ENCODE measurements around the gene MYO1H. TPM values are rescaled to one million over a fixed set of nuclear protein-coding genes. Genes with fewer than 3 reads are reported as not detected.
"Not testable (repeated sequence)": the region's sequence is repeated elsewhere in the genome, so short reads cannot be mapped to it uniquely, and the experiment has no call there.

MYO1H gene
- total RNA-seq, 3 donors from 2014 or later (not counting 1 experiment from before 2014, with no cell fraction given): not detected

DNA sequence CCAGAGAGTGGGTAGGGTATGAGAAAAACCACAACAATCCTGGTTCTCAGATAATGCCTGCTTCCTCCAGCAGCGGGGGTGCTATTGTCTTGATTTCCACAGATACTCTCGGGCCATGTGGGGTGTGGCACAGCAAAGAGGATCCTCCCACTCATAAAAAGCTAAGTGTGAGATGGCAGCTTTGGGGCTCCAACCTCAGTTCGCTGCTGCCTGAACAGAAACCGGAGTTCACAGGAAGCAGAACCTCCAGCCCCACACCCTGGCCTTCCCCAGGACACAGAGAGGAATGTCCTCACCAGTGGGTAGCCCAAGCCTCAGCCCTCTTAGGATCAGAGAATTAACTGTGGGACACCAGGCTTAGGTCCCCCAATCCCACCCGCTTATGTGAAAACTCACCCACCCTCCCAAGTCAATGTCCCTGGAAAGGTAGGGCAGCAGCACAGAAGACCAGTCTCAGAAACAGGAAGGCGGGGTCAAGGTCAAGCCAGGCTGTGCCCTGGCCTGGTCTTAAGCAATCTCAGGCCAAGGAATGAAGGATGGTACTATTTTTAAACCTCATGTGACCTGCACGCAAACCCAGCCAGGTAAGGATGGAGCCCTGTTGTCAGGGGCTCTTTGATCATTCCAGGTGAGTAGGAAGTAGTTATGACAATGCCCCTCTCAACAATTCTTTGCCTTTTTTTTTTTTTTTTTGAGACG lies 120.4 kb downstream of the MYO1H start:
- H3K4me3 ChIP-seq (ENCODE audit: low read length): no peak overlapping the region
- H3K4me3 Mint-ChIP-seq: peak overlapping the region; percentile 73
- intact Hi-C loops (cut with micrococcal nuclease): no loop called here
- TF ChIP-seq, protein P1, sequence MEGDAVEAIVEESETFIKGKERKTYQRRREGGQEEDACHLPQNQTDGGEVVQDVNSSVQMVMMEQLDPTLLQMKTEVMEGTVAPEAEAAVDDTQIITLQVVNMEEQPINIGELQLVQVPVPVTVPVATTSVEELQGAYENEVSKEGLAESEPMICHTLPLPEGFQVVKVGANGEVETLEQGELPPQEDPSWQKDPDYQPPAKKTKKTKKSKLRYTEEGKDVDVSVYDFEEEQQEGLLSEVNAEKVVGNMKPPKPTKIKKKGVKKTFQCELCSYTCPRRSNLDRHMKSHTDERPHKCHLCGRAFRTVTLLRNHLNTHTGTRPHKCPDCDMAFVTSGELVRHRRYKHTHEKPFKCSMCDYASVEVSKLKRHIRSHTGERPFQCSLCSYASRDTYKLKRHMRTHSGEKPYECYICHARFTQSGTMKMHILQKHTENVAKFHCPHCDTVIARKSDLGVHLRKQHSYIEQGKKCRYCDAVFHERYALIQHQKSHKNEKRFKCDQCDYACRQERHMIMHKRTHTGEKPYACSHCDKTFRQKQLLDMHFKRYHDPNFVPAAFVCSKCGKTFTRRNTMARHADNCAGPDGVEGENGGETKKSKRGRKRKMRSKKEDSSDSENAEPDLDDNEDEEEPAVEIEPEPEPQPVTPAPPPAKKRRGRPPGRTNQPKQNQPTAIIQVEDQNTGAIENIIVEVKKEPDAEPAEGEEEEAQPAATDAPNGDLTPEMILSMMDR (IDR thresholded peaks at IDR 0.05): no peak
- H3K36me3 Mint-ChIP-seq: no peaks in the 10 kb centered on the region
- H3K27me3 ChIP-seq (ENCODE audit: control insufficient read depth, insufficient read depth, low read length): no peaks in the 10 kb centered on the region
- peaks cover 33% of the 10 kb centered on the region for H3K36me3 ChIP-seq (ENCODE audit: control insufficient read depth, insufficient read depth, low read length)
- ATAC-seq (peak; percentile 69 to 80 (median 79)), DNase-seq (no peak)
- no peaks in the 10 kb centered on the region for H3K9me3 ChIP-seq (ENCODE audit: control insufficient read depth, insufficient read depth, low read length)
- H3K27me3 Mint-ChIP-seq (ENCODE audit: low read depth in 2 of 2): no peaks in the 10 kb centered on the region
- peak overlapping the region; percentile 51 to 86 for H3K27ac Mint-ChIP-seq
- peaks cover 43% of the 10 kb centered on the region for H3K4me1 ChIP-seq (ENCODE audit: control insufficient read depth, insufficient read depth, low read length)
- H3K4me1 Mint-ChIP-seq: peaks cover 80 to 81% of the 10 kb centered on the region in 2 donors
- WGBS (ENCODE audit: insufficient coverage): 87% methylated on average over 6 of the region's 8 CpGs
- H3K27ac ChIP-seq (ENCODE audit: low read length): peak overlapping the region; percentile 34
- no peaks in the 10 kb centered on the region for H3K9me3 Mint-ChIP-seq

GRCh38 chr12:109469517-109469916 lies 121.8 kb downstream of the MYO1H start:
- H3K27me3 ChIP-seq (ENCODE audit: control insufficient read depth, insufficient read depth, low read length): no peaks in the 10 kb centered on the region
- ATAC-seq: peak; percentile 40 to 66 (median 62)
- H3K36me3 Mint-ChIP-seq: no peaks in the 10 kb centered on the region
- TF ChIP-seq, protein P1 (IDR thresholded peaks at IDR 0.05): no peak
- peaks cover 70 to 72% of the 10 kb centered on the region in 2 donors for H3K4me1 Mint-ChIP-seq
- intact Hi-C loops (cut with micrococcal nuclease): no loop called here
- H3K9me3 Mint-ChIP-seq: no peaks in the 10 kb centered on the region
- peak overlapping the region; percentile 51 to 86 for H3K27ac Mint-ChIP-seq
- peaks cover 35% of the 10 kb centered on the region for H3K4me1 ChIP-seq (ENCODE audit: control insufficient read depth, insufficient read depth, low read length)
- peak overlapping the region; percentile 24 for H3K27ac ChIP-seq (ENCODE audit: low read length)
- H3K9me3 ChIP-seq (ENCODE audit: control insufficient read depth, insufficient read depth, low read length): no peaks in the 10 kb centered on the region
- DNase-seq: no peak
- no peaks in the 10 kb centered on the region for H3K27me3 Mint-ChIP-seq (ENCODE audit: low read depth in 2 of 2)
- no peak overlapping the region for H3K4me3 ChIP-seq (ENCODE audit: low read length)
- peaks cover 33% of the 10 kb centered on the region for H3K36me3 ChIP-seq (ENCODE audit: control insufficient read depth, insufficient read depth, low read length)
- WGBS (ENCODE audit: insufficient coverage): 69% methylated on average over 10 of the region's 10 CpGs
- H3K4me3 Mint-ChIP-seq: peak overlapping the region; percentile 73

DNA sequence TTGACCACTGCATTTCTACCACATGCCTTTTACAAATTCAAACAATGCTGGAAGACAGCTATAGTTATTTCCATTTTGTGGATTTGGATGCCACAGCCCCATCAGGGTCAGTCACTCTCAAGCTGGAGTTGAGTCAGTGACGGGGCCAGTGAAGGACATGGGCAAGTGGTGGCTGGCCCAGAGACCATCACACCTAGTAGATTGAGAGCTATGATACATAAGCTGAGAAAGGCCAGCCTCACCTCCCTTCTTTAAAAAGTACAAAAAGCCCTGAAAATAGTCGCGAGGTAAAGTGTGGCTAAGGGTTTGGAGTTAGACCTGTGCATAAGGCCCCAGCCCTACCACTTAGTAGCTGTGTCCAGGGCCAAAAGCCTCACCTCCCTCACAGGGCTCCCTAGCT lies 125.3 kb downstream of the MYO1H start:
- Mint-ChIP-seq H3K9me3 (no peaks in the 10 kb centered on the region), H3K4me1 (peaks cover 69 to 72% of the 10 kb centered on the region in 2 donors), H3K27ac (peak overlapping the region; percentile 31 to 86), H3K4me3 (no peak overlapping the region), H3K27me3 (ENCODE audit: low read depth in 2 of 2) (no peaks in the 10 kb centered on the region), H3K36me3 (no peaks in the 10 kb centered on the region)
- Histone ChIP-seq H3K4me3 (ENCODE audit: low read length) (no peak overlapping the region), H3K27ac (ENCODE audit: low read length) (no peak overlapping the region), H3K36me3 (ENCODE audit: control insufficient read depth, insufficient read depth, low read length) (peaks cover 10% of the 10 kb centered on the region), H3K9me3 (ENCODE audit: control insufficient read depth, insufficient read depth, low read length) (no peaks in the 10 kb centered on the region), H3K27me3 (ENCODE audit: control insufficient read depth, insufficient read depth, low read length) (no peaks in the 10 kb centered on the region), H3K4me1 (ENCODE audit: control insufficient read depth, insufficient read depth, low read length) (peaks cover 32% of the 10 kb centered on the region)
- no peak for DNase-seq
- ATAC-seq: no peak
- 100% methylated on average over 3 of the region's 3 CpGs for WGBS (ENCODE audit: insufficient coverage)
- TF ChIP-seq, protein P1 (IDR thresholded peaks at IDR 0.05): no peak
- intact Hi-C loops (cut with micrococcal nuclease): no loop called here

GRCh38 chr12:109473526-109474270 lies 126.0 kb downstream of the MYO1H start:
- intact Hi-C loops (cut with micrococcal nuclease); H3K36me3 Mint-ChIP-seq; H3K27me3 Mint-ChIP-seq (ENCODE audit: low read depth in 2 of 2); H3K9me3 Mint-ChIP-seq; H3K4me3 ChIP-seq (ENCODE audit: low read length); DNase-seq; H3K4me3 Mint-ChIP-seq; H3K27ac ChIP-seq (ENCODE audit: low read length); H3K36me3 ChIP-seq (ENCODE audit: control insufficient read depth, insufficient read depth, low read length); H3K27me3 ChIP-seq (ENCODE audit: control insufficient read depth, insufficient read depth, low read length); H3K9me3 ChIP-seq (ENCODE audit: control insufficient read depth, insufficient read depth, low read length); ATAC-seq: not testable (repeated sequence)
- peaks cover 34% of the 10 kb centered on the region for H3K4me1 ChIP-seq (ENCODE audit: control insufficient read depth, insufficient read depth, low read length)
- peaks cover 68 to 71% of the 10 kb centered on the region in 2 donors for H3K4me1 Mint-ChIP-seq
- WGBS (ENCODE audit: insufficient coverage): 97% methylated on average over 16 of the region's 16 CpGs
- peak overlapping the region; percentile 79 to 95 for H3K27ac Mint-ChIP-seq

All from natural killer cell (primary cell).